ENCODE measurements around the gene ABTB2.
"Not testable (repeated sequence)": the region's sequence is repeated elsewhere in the genome, so short reads cannot be mapped to it uniquely, and the experiment has no call there.

ABTB2 gene

DNA sequence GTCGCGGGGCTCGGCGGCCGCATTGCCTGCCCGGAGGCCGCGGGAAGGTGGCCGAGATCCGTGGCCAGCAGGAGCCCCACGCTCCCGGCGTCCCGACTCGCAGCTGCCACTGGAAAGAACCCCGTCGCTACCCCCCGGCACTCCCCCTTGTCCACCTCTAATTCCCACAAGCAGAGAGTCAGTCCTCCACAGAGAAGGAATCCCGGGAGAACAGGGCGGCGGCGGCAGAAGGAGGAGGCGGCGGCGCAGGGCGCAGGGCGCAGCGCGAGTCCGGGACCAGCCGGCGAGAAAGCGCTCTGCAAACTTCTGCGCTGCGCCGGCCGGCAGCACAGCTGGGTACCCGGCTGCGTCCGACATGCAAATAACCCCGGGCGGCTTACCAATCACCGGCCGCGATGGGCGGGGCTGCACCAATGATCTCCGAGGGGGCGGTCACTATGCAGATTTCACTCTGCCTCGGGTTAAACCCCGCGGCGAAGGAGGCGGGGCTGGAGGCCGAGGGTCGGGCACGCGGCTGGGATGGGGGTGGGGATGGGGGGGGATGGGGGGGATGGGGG, at the start of gene ABTB2:
Gene ABTB2 (minus strand): TSS at position 310 of the 557 bp plus-strand sequence.
- DNase-seq: peak; percentile 100

DNA sequence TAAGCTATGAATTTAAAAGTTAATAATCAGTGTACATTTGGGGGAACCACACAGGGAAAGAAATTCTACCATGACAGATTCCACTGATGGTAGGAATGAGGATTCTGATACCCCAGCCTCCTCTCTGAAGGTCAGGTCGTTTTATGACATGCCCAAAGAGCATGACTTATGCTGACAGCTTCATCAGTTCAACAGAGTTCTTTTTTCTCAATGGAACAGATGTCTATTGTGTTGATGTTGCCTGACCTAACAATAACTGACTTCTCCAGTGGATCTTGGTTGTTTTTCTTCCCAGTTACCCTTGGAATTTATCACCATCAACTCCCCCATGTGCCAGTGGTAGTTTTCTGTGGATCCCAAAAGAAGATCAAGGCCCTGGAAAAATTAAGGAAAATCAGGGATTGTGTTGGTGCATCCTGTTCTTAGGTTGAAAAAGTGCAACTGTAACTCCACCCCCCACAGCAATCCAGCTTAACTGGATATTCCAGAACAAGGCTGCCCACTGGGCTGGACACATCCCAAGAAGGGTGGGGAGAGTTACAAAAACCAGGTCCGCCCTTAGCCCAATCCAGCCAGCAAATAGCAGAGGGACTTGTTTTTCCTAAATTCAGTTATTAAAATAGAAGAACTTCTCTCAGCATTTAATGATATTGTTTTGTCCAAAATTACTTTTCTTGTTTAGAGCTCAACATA, 49.5 kb upstream of the ABTB2 start:
- DNase-seq: no peak

DNA sequence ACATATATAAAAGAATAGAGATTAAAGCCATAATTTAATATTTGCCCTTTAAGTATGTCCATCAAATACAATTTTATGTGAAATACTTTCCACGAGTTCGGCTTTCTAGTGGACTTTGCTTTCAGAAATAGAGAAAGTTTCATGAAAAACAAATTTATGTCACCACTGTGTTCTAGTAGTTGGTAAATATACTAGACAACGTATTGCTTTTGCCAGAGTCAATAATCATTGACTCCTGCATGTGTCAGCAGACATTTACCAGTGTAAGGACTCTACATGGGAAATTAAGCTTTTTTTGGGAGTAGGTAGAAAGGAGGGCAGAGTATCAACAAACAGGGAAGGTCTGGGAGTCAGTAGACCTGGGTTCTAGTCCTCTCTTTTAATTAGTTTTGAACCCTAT, 48.6 kb upstream of the ABTB2 start:
- no peak for DNase-seq

DNA sequence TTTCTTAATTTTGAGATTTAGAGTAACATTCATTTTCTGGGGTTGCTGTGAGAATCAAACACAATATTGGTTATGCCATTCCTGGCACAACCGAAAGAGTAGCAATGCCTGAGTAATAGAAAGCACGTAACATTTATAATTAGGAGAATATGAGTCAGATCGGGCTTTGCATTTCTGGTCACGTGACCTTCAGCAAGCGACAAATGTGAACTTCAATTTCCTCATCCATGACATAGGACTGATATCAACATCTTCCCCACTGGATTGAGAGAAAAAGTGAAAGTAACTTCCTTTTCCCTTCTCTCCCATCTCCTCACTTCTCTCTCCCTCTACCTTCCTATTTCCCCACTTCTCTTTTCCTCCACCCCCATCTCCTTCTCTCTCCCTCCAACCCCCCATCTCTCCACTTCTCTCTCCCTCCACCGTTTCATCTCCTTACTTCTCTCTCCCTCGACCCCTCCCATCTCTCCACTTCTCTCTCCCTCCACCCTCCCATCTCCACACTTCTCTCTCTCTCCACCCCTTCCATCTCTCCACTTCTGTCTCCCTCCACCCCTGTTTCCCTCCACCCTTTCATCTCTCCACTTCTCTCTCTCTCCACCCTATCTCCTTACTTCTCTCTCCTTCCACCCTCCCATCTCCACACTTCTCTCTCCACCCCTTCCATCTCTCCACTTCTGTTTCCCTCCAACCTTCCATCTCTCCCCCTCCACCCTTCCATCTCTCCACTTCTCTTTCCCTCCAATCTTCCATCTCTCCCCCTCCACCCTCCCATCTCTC, 47.5 kb upstream of the ABTB2 start:
- no peak for DNase-seq

DNA sequence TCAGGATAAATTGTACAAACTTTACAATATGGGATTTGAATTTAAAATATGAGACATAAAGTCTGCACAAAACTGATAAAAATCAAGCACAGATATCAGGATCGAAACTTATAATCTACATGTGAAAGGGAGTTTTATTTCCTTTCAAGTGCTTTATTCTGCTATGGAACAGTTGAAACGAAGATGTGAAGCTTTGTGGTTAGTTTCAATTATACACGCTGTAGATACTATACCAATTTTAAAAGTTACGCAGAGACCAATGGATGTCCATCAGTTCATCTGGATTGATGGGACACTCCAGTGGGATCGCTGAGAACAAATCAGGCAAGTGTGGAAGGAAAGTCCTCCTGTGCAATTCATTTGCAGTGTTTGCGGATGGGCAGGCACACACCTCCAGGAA, 46.5 kb upstream of the ABTB2 start:
- DNase-seq: no peak

DNA sequence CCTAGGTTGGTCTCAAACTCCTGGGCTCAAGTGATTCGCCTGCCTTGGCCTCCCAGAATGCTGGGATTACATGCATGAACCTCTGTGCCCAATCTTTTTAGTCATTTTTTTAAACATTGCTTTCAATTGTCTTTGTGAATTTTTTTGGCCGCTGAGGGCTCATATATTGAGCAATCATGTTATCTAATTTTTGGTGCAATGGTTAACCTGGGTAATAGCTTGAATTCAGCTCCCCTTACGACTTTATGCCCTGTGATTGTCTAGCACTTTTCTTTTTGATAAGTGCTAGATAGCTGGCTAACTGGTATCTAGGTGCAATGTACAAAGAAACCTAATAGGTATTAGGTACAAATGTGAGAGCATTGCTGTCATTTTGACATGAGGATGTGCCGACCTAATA, 45.6 kb upstream of the ABTB2 start:
- no peak for DNase-seq

DNA sequence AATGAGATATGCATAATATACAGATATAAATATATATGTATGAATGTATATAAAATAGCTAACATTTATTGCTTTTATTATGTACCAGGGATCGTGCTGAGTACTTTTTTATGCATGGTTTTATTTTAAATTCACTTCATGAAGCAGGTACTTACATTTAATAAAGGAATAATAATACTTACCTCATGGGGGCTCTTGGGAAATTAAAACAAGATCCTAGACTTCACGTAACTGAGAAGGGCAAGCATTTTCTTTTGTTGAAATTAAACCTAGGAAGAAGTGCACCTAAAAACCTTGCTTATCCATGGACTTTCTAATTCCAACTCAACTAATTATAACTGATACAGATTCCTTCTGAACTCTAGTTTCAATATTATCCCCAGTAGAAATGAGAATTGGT, 40.0 kb upstream of the ABTB2 start:
- no peak for DNase-seq

DNA sequence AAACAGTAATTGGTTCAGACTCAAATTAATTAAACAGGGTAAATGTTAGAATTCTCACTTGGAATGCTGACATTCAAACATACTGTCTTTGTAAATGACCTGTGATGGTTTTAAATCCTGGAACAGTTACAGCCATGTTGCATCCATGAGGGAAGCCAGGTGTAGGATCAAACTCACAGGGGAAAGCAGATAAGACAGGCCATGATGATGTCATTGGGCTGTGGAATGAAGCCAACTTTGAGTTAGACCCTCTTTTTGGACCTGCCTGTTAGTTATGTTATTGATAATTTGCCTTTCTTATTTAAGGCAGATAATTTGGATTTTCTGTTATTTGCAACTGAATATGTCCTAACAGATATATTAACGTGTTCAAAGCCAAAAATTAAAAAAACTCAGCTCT, 39.3 kb upstream of the ABTB2 start:
- no peak for DNase-seq

DNA sequence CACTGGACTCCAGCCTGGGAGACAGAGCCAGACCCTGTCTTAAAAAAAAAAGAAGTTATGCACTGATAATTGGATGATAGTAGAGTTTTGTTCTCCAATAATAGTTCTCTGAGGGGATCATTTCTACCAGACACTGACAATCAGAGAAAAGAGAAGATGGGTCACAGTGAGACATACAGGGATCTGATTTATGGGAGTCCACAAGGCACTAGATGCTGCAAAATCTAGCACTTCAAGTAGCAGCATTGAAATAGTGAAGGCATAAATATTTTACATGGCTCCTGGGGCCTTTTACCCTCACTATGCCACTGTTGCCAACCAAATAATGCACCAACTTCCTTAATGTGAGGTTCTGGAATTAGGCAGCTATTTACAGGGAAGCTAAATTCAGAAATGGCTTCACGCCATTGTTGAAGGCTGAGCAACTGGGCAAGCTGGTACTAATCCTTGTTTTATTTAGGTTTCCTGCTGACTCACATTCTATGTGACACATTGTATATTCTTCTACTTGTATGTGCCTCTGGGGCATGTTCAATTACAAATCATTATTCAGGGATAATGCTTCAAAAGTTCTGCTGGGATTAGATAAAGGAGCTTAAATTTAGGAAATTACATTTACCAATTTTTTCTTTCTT, 38.2 kb upstream of the ABTB2 start:
- no peak for DNase-seq

DNA sequence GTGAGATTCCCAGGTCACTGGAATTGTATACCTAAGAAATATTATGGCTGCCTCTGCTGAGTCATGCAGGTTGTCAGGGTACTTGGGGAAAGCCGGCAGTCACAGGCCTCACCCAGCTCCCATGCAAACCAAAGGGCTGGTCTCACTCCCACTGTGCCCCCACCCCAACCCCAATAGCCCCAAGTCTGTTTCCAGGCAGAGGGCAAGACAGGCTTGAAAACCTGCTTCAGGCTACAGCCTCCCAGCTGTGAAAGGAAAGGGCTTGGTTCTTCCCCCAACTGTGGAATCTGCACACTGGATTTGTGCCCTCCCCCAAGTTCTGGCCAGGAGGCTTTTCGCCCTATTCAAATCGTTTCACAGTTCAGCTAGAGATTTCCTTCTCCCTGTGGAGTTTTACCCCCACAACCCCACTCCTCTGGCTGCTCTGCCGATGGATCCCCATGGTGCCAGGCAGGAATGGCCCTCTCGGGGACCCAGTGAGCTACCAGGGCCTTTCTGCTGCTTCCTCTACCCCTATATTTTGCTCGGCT, 37.0 kb upstream of the ABTB2 start:
- no peak for DNase-seq

DNA sequence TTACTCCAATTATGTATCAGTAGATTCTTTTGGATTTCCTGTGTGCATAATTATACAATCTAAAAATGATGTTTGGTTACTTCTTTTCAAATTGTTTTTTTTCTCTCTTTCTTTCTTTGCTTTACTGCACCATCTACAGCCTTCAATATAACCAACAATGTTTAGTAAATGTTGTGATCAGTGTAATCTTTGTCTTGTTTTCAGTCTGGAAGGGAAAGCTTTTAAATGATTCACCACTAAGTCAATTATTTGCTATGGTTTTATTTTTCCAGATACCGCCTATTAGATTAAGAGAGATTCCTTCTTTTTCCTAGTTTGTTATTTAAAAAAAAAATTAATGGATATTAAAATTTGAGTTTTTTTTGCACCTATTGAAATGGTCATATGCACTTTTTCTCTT, 29.8 kb upstream of the ABTB2 start:
- no peak for DNase-seq

DNA sequence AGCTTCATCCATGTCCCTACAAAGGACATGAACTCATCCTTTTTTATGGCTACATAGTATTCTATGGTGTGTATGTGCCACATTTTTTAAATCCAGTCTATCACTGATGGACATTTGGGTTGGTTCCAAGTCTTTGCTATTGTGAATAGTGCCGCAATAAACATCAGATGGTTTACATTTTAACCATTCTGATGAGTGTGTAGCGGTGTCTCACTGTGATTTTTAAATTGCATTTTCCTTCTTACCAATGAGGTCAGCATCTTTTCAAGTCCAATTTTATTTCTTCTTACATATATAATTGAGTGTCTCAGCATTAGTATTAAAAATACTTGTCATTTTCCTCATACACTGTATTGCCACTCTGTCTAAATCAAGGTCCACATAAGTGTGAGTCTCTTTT, 28.5 kb upstream of the ABTB2 start:
- not testable (repeated sequence) for DNase-seq

DNA sequence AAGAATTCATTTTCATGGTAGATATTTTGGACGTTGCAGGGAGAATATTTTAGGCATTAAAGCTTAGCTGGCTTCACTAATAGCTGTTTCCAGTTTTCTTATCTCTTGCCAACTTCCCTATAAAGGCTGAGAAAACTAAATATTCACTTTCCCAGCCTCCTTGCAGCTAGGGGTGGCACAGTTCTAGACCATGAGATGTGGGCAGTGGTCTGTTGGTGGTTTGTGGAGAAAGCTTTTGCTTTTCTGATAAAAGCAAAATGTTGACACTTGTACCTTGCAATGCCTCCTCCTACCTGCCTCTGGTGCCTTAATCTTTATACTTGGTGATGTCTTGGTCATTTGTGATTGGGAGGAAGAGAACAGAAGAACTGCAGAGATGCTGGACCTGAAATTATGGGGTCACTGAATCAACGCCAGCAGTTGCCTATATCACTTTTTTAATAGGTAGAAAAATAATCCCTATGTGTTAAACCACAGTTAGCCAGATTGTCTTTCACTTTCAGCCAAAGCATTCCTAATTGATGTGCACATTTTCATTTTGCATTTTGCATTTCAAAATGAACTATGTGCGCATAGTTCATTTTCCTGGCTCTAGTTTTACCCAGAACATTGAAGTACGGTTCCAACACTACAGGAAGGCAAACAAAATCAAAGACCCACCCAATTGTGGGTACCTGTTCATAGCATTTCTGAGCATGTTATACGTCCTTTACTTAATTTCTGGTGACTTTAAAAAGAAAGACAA, 24.9 kb upstream of the ABTB2 start:
- DNase-seq: no peak

DNA sequence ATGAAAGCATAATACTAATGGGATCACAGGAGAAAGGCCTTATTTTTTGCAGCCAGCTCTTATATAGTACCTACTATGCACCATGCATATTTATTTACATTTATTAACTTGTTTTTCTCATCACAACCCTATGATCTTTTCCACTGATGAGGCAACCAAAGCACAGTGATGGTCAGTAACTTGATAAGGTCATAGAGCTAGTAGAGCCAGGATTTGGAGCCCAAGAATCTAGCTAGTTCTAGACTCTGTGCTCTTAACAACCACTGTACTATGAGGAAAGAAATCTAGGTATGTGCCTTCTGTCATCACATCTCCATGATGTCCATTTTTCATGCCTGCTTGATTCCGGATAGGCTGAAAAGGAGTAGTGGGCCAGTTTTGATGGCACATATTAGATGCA, 24.0 kb upstream of the ABTB2 start:
- DNase-seq: no peak

DNA sequence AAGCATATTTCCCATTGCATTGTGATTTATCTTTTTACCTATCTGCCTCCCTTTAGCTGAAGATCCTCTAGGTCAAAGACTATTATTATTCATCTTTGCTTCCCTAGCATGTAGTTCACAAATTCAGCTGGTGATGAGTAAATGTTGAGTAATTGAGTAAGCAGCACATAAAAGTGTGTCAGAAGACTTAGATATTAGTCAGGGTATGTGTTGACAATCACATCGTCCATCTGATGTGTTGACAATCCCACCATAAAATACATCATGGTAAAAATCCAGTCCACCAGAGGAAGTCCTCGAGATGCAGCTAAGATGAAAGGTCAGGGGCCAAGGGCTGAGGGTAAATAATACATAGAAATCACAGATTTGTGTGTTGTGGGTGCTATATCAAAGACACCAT, 22.9 kb upstream of the ABTB2 start:
- DNase-seq: no peak

DNA sequence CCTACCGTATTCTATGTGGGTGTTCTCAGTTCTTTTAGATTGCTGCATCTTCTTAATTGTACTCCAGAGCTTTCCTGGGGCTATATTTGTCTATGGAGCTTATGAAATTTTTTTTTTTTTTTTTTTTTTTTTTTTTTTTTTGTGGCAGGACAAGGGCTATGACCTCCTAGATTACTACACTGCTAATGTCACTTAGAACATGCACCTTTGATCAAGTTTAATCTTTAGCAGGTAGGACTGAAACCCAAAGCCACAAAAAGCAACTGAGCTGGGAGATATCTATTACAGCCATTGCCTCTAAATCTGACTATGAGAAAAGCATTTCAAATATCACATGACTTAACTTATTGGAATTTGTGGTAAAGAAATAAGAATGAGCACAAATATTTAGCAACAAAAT, 21.7 kb upstream of the ABTB2 start:
- no peak for DNase-seq

DNA sequence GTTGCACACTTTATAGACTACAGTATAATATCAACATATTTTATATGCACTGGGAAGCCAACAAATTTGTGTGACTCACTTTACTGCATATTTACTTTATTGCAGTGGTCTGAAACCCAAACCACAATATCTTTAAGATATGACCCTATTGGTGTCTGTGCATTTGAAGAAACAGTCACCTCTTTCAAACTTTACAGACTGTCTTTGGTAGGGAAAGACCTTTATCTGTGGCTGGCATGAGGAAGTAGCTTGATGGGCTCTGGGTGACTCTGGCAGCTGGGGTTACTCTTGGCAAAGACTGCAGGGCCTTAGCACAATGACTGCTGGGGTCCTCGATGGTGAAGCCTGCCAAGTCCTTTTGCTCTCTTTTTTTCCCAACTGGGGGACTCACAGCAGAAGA, 21.3 kb upstream of the ABTB2 start:
- DNase-seq: no peak

DNA sequence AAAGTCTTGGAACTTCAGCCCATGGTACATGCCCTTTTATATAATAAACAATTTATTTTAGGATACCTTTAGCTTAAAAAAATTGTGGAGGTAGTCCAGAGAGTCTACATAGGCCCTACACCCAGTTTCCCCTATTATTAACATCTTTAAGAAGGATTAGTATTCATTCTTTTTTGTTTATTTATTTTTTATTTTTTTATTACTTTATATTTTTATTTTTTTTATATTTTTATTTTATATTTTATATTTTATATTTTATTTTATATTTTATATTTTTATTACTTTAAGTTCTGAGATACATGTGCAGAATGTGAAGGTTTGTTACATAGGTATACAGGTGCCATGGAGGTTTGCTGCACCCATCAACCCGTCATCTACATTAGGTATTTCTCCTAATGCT, 15.9 kb upstream of the ABTB2 start:
- DNase-seq: no peak

DNA sequence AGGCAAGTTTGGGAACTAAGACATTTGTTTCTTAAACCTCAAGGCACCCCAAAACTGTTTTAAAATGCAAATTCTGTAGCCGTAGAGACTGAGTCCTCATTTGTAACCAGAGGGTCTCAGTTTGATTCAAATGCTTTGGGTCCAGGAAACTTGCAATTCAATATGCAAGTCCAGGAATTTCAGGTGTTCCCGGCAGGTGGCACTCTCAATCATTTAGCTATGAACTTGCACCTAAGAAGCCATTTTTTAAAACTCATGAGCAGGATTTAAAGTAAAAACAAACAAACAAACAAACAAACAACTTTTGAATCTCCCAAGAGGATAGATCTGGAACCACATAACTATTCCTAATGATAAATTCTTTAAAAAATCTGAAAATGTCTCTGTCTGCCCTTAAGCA, 8.7 kb upstream of the ABTB2 start:
- peak; percentile 20 for DNase-seq

DNA sequence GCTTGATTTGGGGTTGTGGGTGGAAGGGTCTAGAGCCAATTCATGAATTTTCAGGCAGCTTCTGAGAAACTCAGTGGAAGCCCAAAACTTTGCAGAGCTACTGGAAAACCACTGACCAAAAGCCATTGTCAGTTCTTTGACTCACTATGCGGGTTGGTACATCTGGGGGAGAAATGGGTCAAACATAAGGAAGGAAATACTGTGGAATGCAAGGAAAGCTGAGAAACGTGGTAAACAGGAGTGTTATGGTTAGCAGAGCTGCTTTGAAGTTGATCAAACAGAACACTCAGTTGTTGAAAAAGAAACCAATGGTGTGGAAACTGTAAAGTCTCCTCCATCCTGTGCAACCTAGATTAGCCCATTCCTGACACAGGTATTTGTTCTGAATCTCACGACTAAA, 6.3 kb upstream of the ABTB2 start:
- DNase-seq: no peak

DNA sequence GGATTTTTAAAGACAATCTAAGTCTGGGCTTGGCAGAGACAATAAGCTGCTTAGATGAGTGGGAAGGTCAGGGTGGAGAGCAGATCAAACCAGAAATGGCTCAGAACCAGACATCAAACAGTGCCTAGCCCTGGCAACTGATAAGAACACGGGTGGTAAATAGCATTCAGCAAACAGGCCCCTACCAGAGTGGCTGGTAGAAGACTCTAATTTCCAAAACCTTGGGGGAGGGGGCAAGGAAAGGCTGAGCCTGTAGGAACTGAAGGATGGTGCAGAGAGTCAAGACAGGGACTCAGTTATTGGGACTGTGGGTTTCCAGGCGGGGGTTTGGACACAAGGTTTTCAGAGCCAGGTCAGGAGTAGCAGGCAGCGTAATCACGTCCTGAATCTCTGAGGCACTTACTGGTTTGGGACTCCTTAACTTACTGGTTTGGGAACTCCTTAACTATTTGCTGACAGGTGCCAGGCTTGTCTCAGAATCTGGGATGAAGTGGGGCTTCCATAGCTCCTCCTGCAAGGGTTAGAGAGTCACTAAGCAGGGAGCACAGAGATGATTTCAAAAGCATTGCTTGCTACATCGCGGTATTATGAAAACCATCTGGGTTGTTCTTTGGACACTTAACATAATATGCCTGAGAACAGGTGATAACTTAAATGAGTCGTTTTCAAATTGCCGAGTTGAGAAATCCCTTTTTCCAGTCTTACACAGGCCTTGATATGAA, 5.7 kb upstream of the ABTB2 start:
- no peak for DNase-seq

DNA sequence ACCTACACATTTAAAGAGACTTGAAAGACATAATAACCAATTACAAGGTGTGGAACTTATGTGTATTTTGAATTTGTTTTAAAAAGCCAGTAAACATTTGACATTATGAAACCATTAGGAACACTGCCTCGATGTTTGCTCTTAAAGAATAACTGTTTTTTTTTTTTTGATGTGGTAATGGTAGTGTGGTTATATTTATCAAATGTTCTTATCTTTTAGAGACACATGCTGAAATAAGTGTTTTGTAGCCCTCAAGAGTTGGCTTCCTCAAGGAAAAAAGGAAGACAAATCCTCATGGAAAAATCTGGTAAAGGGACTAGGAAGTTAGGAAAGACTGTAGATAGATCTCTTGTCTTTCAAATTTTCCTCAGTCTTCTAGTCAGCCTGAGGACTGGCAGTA, 2.2 kb upstream of the ABTB2 start:
- DNase-seq: no peak

Data from NCI-H2171 treated with DMSO at 0.1 percent for 48 hours (cell line).